HPDE6-E6E7 (cell line): ENCODE data around the gene SERINC2.

Source experiments
- DNase-seq: peaks from one replicate; pipeline ENCODE4 v3.0.0; 2011; ENCODE audit warnings: missing footprints; ENCODE audit errors: extremely low spot score

The SERINC2 gene

DNA sequence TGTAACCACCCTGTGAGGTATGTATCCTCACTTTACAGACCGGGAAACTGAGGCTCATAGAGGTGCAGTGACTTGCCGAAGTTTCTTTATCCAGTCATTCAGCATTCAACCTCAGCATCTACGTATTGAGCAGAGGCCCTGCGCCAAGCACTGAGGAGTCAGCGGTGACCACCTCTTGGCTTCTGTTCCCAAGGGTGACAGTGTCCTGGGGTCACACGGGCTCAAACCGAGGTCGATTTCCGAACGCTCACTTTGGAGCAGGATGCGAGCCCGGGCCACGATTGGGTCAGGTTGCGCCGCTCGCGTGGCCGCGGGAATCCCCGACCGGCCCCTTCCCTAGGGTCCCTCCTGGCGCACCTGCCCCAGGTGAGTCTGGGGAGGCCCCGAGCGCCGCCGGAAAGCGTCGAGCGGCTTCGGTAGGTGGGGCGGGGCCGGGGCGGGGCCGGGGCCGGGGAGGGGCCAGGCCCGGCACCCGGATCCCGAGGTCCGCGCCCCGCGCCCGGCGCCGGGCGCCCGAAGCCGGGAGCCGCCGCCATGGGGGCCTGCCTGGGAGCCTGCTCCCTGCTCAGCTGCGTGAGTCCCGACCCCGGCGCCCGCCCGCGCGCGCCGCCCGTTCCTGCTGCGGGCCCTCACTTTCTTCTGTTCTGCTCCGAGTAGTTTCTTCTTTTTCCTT is at the start of gene SERINC2:
Gene SERINC2 (plus strand): TSS at position 482 of the 673 bp plus-strand sequence. CDS start 53 bp downstream, at position 535.
- DNase-seq: no peak

DNA sequence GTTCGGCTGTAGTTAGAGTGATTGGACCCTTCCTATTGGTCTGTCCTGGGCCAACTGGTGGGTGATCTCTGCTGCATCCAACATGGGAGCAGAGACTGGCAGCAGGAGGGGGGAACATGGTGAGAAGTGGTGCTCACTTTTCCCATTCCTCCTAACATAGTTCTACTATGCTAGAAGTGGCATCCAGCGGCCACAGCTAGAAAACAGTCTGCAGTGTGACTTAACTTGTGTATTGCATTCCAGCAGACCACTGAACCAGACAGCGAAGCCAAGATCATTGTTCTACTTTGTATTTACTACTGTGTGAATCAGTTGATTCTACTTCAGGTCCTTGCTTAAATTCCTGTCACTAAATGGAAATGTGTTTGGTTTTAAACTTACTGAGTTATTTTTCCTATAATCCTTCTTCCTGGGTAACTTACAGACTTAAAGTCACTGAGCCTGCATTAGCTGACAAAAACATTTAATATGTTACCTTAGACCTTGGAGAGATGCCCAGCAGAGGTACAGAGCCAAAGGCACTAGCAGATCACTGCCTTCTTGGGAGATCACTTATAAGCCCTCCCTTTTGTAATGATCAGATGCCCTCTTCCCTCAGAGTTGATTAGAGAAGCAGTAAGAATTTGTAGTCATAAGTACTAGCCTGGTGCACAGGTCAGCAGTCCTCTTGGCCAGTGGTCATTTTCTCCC is 48.3 kb upstream of the SERINC2 start:
- DNase-seq: no peak

DNA sequence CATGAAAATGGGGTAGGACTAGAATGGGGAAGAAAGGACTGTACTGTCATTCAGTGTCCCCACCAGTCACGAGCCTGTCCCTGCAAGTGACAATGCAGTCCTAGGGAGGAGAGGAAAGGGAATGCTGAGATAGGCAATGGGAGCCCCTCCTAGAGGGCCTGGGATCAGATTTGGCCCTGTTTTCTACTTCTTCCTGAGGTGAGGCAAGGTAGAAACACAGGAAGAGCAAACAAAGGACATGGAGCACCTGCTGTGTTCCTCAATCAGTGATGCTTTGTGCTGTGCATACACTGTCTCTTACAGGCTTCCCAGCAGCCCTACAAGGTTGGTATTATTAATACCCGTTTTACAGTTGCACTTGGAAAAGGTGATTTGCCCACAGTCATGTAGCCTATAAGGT is 46.2 kb upstream of the SERINC2 start:
- no peak for DNase-seq

DNA sequence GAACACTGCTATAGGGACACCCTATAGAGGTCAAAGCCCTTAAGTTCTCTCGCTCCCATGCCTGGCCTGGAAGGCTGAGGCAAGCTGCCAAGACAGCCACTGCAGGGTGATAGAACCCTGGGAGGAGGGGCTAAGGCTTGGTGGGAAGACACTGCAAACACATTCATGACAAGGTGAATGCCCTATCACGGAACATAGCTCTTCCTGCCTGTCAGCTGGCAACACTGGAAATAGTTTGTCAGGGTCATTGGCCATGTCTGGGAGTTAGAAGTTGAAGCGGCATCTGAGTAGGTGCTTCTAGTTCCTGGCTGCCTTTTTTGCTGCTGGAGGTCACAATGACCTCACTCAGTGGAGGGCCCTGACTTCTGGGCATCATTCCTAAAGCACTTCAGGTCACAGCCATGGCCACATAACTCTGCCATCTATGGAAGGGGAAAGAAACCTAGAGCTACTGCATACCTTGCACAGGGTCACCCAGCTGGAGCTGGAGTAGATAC is 44.4 kb upstream of the SERINC2 start:
- no peak for DNase-seq

DNA sequence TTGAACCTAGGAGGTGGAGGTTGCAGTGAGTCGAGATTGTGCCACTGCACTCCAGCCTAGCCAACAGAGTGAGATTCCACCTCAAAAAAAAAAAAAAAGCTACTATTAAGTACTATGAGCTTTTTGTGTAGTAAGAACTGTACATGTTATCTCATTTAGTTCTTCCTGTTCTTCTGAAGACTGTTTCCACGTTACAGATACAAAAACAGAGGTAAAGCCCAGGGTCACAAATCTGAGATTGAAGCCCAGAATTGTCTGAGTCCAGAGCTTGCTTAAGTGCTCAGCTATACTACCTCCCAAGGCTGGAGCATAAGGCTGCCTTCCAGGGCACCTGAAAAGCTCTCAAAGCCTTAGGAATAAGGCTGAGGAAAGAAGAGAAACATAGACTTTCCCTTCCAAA is 43.0 kb upstream of the SERINC2 start:
- DNase-seq: no peak

DNA sequence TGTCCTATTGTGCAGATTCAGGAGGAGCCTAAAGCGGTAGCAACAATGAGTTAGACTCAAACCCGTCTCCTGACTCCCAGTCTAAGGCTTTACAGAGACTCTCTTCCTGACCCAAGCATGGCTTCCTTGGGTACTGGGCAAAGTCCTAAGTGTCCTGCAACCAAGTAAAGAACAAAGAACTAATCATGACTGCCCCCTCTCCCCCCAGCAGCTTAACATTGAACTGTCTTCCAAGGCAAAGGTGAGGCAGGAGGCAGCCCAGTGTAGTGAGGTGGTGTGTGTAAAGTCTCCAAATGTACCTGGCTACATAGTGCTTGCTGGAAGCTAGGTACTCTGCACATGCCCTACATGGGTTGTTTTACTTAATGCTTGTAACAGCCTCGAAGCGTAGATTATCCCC is 42.4 kb upstream of the SERINC2 start:
- DNase-seq: no peak

DNA sequence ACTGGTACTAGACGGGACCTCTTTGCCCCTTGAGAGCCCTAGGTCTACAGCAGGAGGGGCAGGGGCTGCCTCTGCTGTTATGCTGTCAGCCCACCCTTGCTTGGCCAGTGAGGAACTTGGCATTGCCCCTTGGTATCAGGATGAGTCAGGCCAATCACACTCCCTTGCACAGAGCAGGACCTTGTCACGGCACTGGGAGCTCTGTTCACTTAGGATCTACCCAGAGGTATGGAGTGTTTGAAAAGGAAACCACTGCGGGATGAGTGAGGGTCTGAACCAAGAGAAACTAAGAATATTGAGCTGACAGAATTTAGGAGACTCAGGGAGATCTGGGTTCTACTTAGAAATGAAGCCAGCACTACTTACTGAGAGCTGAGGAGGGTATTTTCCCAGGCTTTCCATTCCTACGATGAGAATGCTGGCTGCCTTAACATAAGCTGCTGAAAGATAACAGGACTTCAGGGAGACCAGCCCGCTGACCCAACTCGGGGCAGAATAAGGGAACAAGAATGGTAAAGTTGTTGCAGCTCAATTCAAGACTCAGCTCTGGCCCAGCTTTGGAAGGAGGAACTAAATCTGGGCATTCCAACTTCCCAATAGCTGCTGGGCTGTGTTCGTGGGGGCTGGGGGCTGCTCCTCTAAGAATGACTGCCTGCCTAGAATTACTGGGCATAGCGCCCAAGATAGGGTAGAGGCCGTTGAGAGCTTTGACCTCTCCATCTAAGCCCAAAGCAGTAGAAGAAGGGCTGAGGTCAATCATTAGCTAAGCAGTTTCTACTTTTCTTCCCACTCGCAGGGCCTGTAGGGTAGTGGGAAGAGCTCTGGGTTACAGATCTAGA is 41.7 kb upstream of the SERINC2 start:
- DNase-seq: no peak

DNA sequence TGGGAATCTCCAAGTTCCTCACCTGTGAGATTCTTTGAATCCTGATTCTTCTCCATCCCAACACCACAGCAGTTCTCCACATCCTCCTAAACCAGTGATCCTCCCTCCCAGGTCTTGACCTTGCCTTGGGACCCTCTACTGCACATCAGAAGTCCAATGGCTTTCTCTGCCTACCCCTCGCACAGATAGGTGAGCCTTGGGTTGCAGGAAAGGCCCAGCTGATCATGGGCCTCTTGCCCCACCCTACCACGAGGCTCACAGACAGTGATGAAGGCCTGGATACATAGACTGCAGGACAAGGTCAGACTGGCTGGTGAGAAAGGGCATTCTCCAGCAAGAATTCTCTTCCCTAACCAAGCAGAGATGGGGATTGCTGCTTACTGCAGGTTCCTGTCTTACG is 41.0 kb upstream of the SERINC2 start:
- DNase-seq: no peak

DNA sequence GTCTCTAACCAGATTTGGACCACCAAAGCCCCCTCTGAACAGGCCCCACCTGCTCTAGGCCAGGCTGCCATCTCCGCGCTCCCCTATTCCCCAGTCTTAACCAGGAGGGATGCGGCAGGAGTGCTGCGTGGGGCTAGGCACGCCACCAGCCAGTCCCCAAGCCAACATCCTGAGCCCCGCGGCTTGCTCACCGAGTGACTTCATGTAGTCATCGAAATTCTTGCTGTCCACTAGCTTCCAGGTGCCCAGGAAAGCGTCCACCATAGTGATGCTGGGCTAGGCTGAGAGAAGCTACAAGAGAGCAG is 40.3 kb upstream of the SERINC2 start:
- DNase-seq: no peak

DNA sequence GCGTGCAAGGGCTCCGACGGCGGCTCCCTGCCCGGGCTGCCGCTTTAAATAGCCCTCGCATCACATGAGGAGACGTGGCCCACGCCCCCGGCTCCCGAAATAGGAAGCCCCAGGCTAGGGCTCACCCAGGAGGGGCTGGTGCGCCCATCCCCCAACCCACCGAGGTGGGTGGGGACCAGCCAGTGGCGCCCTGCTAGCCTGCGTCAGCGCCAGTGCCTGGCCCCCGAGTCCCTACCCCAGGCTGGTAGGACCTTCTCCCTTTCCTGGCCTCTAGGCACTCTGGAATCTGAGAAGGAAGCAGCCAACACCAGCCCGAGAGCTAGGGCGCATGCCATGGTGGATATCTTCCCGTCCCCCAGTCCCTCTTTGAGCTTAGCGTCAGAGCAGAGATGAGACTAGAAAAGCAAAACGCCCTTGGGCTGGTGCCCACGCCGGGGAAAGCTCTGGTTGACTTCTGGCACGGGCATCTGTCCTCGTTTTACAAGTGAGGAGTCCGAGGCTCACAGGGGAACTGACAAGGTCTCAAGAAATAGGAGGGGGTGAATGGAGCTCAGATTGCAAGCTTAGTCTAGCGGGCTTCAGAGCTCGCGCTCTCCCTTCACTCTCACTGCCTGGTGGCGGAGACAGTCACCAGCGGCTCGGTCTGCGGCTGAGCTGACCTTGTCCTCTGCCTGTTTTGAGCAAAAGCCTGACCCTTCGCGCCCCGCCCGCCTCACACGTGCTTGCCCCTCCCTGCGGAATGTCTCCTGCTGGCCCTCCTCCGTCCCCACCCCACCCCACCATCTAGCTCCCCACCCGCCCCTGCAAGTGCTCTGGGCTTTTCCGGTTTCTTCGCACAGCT is 39.7 kb upstream of the SERINC2 start, which contains the start of gene FABP3:
Gene FABP3 (minus strand): TSS at position 21 of the 841 bp plus-strand sequence. CDS start 62 bp downstream, outside the sequence.
- DNase-seq: no peak

DNA sequence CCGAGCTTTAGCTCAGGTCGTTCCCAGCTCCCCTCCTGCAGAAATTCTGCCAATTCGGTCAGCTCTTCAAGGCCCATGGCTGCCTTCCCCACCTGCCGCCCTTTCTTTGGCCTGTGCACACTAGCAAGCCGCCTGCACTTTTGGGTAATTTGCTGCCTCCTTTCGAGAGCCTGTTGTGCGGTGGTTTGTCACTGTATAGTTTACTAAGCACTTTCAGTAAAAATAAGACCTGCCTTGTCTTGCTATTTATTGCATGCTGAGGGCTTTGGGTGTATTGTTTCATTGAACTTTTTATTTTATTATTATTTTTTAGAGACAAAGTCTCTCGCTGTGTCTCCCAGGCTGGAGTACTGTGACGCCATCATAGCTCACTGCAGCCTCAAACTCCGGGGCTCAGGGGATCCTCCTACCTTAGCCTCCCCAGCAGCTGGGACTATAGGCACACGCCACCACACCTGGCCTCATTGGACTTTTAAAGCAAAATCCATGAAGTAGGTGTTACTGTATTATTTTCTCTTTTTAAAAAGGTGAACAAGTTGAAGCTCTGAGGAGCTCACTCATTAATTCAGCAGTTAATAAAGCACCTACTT is 39.0 kb upstream of the SERINC2 start:
- DNase-seq: no peak

DNA sequence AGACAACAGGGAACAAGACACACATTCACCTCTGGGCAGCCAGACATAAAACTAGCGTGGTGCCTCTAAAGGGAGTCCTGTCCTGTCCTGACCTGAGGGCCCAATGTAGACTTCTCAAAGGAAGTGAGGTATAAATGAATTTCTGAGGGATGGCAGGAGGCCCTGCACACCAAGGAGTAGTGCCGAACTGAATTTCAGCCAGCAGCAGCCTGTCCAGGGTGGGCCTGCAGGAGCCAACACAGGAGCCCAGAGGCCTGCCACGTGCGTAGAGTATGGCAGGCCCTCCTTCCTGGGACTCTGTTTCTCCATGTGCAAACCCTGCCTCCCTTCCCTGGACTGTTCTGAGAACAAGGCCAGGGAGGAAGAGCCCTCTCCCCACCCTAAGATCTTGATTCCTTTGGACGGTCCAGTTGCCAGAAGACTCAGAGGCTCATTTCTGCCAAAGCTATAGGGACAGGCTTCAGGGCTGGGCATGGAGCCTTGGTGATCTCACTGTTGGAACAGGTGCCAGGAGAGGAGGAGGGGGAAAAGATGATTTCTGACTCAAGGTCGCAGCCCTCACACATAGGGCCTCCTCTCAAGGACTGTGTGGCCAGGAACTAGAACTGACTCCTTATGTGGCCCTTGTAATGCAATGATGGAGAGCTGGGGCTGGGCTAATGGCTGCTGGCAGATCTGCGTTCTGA is 38.4 kb upstream of the SERINC2 start:
- DNase-seq: no peak

DNA sequence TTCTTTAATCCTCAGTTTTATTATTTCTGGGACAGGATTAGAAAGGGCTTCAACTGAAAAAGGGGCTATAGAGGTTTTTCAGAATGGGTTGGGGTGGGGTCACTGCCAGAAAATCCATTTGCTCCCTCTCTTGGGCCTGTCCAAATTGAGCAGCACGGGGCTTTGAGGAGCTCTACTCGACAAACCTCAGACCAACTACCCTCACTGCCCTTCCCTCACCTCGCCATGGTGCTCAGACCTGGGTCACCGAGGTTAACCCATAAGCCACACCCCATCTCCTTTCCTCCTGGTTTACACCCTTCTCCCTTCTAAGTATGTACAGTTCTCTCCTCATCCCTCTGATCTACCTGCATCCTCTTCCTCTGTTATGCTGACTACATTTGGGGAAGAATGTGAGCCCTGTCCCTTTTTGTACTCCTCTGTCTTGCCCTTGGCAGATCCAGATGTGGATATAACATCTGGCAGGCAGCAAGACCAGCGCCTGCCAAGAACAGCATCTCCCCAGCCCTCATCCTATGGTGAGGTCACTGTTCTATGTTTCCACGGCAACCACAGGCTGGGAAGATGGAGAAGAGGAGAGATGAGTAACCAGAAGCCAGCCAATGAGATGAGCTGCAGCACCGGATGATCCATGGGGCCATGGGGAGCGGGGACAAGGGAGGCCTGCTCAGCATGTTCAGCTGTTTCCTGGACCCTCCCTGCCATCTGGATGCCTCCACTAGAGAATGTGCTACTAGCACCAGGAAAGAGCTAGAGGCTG is 36.5 kb upstream of the SERINC2 start:
- peak; percentile 59 for DNase-seq

DNA sequence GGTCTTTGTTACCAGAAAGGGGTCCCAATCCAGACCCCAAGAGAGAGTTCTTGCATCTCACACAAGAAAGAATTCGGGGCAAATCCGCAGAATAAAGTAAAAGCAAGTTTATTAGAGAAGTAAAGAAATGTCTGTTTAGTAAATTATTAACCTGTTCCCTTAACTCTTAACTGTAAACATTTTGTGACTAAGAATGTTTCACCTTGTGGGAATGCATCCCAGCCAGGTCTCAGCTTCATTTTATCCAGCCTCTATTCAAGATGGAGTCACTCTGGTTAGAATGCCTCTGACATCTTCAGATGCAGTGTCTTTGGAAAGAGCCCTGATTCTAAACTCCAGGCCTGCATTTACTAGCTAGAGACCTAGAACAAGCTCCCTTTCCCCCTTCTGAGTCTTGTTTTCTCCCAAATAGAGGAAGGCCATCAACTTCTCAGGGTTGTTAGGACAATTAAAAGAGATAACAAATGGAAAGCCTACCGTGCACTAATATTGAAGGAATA is 35.6 kb upstream of the SERINC2 start:
- no peak for DNase-seq

DNA sequence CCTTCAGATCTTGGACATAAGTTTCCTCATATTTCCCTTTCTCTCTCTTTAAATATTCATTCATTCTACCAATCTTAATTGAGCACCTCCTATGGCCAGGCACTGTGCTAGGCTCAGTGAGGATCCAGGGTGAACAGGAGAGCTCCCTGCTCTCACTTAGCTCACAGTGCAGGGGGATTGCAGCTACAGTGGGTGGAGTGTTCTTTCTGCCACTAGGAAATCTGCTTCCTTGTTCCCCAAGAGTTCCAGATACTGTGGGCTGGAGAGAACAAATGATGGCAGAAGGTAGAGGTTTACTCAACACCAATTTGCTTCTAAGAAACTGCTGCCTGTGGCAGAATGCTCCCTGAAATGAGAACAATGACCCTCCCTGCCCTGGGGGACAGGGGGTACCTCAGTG is 35.0 kb upstream of the SERINC2 start:
- no peak for DNase-seq

DNA sequence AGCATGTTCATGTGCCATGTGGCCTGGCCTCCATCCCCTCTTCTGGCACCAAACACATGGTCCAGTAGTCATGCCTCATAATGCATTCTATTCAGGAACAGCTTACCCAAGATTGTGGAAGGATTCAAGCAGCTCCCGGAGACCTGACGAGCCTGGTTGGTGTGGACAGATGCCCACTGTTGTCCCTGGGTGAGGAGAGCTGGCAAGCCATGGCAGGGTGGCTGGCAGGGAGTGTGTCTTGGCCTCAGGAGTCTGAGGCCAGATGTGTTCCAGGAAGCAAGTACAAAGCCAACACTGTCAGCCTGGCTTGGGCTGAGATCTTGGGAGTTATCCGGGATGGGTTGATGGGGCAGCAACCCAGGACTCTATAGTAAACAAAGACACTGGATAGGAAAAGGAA is 32.8 kb upstream of the SERINC2 start:
- DNase-seq: no peak

DNA sequence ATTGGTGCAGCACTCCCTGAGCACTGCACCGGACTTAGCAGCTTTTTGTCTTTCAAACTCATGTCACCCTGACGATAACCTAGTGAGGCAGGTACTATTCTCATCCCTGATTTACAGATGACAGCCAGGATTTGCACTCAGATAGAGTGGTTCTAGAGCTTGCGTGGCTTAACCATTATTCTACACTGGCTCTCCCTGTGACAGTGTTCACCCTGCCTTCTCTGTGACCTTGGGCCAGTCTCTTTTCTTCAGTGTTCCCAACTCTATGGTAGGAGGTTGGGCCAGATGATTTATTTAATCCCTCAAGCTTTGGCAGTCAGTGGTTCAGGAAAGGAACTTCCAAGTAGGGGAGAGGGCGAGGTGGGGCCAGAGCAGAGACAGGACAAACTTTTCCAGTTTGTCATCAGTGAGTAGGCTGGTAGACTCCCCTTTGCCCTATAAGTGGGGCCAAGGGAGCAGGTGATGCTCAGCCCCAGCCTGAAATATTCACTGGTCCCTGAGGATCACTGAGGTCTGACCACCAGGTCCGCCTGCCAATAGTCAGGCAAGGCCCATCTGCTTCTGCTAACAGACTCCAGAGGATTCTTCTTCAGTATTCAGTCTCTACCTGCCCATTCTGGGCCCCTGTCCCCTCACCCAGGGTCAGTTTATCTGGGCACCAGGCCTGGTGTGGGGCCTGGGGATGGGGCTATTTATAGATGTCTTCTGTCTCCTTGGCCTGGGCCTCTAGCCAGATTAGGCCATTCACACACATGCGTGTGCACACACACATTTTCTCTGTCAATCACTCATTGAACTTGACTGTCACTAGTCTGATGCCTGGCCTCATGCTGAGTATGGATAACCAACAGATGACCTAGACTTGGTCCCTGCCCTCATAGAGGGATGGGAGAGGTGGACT is 31.4 kb upstream of the SERINC2 start:
- DNase-seq: no peak

DNA sequence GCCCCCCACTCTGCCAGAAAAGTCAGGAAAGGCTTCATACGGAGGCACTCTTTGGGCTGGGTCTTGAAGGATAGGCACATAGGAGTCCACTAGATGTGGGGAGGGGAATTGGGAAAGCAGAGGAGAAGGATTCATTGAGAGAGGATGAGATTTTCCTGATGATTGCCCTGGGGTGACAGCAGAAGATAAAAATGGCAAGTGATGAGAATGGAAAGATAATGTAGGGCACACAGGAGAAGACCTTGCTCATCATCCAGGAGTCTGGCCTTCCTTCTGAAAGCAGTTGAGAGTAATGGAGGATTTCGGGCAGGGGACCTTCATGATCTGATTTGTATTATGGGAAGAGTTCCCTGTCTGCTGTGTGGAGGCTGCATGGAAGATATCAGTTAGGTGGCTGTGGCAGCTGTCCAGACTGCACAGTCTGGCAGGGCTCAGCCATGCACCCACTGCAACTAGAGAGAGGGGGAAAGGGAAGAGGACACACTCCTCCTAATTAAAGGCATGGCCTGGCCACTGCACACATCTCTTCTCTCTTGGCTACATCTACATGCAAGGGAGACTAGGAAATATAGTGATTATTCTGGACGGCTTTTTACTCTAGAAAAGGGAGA is 30.5 kb upstream of the SERINC2 start:
- no peak for DNase-seq
